Skin epidermis (tissue), 12 donors: Measurements from ENCODE around the gene RELCH.

ENCODE experiments used
- H3K27ac ChIP-seq, 21 experiments: fragments of 200-600 bp; sonication (generic) in 11 of 21; one replicate each; pipeline ENCODE4 v1.5.0; 2020; ENCODE audit warnings: mild to moderate bottlenecking in 3 of 21, inconsistent platforms in 2 of 21, moderate library complexity in 2 of 21
- H3K4me3 ChIP-seq, 7 experiments: fragments of 200-600 bp; sonication (generic) in 2 of 7; one replicate each; pipeline ENCODE4 v1.5.0; 2020; ENCODE audit warnings: inconsistent platforms in 2 of 7, mild to moderate bottlenecking in 2 of 7, moderate library complexity in 1 of 7

RELCH gene

DNA sequence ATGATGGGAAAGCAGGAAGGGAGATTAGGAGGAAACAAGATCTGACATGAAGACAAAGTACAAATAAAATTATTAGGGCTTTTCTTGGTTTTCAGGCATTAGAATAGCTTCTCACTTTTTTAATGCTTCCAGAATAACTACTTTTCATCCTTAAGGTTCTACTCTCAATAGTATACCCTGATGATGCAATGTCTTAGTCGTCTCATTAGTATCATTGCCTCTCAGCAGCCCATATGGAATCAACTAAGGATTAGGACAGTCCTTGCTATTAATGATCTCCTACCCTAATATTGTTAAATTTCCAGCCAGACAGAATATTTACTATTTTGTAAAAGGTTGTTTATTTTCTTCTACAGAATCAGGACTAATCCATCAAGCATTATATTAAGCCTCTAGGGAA lies 55.9 kb downstream of the RELCH start:
- H3K27ac ChIP-seq, result no peak overlapping the region
- no peak overlapping the region for H3K4me3 ChIP-seq

DNA sequence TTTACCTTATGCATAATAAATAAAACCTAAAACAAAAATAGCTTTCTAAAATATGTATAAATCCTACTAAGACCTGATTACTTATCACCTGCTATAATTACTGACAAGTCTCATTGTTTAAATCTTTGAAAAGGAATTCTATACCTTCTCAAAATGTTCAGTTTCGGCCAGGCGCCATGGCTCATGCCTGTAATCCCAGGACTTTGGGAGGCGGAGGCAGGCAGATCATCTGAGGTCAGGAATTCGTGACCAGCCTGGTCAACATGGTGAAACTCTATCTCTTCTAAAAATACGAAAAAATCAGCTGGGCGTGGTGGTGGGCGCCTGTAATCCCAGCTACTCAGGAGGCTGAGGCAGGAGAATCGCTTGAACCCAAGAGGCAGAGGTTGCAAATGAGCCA lies 58.1 kb downstream of the RELCH start:
- no peak overlapping the region for H3K4me3 ChIP-seq
- H3K27ac ChIP-seq, result no peak overlapping the region

DNA sequence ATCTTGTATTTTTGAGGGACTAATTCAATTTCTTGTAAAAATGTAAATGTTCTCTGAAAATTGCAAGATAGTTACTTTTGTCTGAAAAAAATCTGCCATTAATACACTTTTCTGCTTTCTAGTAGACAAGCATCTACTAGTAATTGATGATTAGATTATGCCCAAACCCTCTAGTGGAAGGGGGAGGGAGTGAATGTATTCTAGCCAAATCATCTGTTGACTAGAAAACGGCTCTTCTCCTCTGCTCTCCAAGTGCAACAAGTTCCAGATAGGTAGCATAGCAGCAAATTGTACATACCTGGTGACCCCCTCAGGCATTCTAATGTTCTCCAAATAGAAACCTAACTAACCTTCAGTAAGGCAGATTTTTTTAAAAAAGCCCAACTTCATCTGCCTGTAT lies 58.6 kb downstream of the RELCH start:
- H3K4me3 ChIP-seq, result no peak overlapping the region
- no peak overlapping the region for H3K27ac ChIP-seq

DNA sequence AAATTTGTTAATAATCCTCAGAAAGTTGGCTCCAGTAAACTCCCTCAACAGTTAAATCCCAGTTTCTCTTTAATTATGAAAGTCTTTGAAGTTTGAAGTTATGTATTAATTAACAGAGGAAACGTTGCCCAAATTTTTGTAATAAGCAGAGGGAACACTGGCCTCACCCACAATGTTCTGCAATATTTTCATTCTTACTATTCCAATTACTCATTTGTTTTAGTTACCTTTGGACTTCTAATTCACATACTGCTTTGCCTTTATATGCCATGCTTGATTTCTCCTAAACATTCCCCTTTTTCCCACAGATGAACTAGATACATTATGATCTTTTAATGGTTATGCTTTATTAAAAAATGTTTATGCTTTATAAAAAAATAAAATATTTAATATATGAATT lies 61.3 kb downstream of the RELCH start:
- no peak overlapping the region for H3K4me3 ChIP-seq
- H3K27ac ChIP-seq, result no peak overlapping the region

DNA sequence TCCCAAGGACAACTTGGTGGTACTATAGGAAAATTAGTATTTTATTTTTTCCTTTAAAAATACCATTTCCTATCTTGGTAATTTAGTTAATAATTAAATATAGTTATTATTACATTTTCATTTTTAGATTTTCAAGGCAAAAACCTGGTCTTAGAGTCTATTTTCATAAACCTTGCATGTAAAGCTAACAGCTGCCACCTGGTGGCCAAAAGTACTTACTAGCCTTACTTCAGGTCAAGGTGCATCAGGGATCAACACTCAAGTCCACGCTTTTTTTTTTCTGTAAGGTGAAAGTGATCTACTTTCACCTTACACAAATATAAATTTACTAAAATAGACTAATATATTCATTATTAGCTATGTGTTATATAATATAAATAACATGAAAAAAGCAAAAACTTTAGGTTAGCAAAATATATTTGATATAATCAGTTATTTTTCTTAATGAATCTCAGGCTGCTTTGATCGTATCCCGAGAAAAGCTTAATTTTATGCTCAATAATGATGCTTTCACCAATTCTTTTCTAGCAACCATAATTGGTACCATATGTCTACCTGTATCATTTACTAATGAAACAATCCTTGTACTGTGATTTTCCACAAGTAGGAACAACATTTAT lies 62.5 kb downstream of the RELCH start:
- Histone ChIP-seq H3K27ac (no peak overlapping the region), H3K4me3 (no peak overlapping the region)

DNA sequence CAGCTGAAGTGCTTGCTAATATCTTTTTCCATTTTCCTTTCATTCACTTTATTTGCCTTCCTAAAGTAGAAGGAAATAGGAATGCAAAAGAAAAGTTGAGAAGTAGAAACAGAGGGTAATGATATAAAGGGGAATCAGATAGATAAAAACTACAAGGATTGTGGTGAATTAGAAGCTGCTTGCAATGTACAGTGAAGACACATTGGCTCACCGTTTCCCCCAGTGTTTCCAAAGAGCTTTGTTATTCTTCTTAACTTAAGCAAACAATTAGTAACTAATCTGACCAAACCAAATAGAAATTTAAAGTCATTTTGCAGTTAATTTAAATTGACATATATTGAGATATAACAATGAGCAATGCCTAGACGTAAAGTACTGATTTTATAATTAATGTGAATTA lies 63.4 kb downstream of the RELCH start:
- no peak overlapping the region for H3K27ac ChIP-seq
- H3K4me3 ChIP-seq, result no peak overlapping the region

DNA sequence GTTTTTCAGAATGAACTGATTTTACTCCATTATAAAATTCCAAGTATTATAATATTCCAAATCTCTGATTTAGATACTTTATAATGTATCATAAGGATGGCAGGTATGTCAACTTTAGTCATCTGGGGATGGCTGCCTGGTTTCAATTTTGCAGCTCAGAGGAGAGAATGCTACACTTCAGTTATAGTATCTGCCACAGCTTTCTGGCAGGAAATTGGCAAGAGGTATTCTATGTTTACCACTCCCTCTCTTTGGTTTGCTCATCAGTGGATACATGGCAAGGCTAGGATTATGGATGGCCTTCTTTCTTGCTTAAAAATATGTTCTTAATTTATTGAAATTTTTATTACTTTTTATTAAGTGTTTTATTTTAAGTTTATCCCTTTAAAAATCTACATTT lies 71.0 kb downstream of the RELCH start:
- Histone ChIP-seq H3K27ac (peak overlapping the region in 1 of 21 experiments; percentile 17), H3K4me3 (no peak overlapping the region)

DNA sequence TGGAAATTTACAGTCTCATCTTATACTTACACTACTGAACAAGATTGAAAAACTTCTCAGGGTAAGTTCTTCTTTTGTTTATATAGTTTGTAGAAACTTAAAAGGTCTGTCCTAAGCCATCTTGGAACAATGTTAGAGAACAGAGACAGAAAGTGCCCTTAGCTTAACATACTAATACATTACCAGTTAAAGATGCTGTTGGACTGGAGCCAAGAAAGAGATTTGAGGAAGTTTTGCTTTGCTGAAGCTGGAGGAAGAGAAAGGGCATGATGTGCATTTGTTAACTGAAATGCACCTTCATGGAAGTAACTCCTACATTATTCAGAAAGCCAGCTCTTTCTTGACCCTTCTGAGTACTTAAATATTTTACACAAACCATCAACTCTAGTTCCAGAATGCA lies 71.6 kb downstream of the RELCH start:
- H3K4me3 ChIP-seq, result no peak overlapping the region
- H3K27ac ChIP-seq, result no peak overlapping the region

DNA sequence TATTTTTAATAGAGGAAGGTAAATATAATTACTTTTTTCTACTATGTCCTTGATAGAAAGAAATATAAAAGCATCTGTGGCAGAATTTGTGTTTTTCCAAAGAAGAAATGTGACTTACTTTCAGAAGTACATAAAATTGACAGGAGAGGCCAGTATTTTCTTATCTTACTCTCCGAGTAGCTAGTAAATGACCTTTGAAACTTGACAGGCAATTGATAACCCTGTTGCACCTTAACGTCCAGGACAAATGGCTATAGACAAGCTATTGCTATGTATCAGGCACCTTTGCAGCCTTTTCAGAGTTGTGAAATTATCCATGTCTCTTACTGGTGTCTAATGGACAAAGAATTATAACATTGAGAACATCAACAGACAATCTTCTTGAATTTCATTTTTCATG lies 75.0 kb downstream of the RELCH start:
- Histone ChIP-seq H3K4me3 (no peak overlapping the region), H3K27ac (no peak overlapping the region)

DNA sequence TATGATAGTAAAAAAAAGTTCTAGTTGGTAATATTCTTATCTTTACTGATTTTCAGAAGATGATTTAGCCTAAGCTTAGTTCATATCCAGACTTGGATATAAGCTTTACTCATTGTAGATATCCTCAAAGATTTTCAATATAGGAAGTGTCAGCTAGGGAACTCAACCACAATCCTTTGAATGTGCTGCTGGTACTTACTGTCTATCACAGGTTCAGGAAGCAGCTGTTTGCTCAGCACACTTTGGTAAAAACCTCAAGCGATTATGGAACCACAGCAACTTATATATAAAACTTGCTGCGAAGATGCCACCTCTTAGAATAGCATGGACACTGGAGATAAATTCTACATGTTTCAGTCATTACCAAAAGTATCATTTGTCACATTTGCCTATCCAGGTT lies 77.9 kb downstream of the RELCH start:
- Histone ChIP-seq H3K4me3 (no peak overlapping the region), H3K27ac (no peak overlapping the region)

DNA sequence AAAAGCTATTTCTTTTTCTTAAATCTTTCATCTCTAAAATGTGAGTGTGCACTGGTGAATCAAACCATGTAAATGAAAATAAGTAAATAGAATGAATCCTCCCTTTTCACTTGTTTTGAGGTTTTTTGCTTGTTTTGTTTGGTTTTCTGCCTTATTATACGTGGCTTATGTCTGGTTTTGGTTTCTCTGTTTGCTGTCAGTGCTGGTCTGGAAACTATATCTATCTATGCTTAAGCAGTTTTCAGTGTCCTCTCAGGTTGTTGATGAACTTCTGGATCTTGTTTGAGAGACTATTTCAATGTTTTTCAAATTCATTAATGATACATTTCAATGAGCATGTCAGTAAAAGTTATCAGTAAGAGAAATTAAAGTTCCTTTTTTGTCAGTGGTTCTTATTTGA lies 90.0 kb downstream of the RELCH start:
- Histone ChIP-seq H3K4me3 (no peak overlapping the region), H3K27ac (no peak overlapping the region)

DNA sequence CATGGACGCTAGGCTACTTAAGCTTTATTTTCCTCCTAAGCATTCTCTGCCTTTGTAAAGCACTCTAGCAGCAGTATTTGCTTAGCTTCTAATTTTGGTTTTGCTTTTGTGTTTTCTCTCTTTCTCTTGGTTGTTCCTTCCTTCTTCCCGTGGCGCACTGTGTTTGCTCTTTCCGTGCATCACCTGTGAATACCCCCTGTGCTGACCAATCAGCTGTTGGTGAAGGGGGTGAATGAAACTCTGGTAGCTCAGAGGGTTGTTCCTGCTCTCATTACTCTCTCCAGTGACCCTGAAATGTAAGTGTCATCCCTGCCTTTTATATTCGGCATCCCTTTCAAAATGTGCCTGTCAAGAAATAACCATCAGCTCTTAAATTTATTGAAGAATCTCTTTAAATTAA lies 92.5 kb downstream of the RELCH start:
- no peak overlapping the region for H3K27ac ChIP-seq
- H3K4me3 ChIP-seq, result no peak overlapping the region

DNA sequence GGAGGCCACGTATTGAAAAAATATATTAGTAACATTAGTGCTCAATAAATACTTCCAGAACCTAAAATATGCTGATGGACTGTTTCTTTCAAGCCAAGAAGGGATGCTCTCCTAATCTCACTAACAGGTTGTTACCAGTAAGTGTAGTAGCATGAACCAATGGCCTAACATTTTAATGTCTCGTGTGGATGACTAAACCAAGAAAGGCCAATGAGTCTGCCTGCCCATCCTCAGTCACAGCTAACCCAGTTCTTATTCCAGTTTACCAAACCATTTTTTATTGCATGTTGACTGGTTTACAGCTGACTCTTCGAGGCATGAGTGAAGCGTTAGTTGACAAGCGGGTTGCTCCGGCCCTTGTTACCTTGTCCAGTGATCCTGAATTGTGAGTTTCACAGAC lies 93.0 kb downstream of the RELCH start:
- Histone ChIP-seq H3K27ac (no peak overlapping the region), H3K4me3 (no peak overlapping the region)

DNA sequence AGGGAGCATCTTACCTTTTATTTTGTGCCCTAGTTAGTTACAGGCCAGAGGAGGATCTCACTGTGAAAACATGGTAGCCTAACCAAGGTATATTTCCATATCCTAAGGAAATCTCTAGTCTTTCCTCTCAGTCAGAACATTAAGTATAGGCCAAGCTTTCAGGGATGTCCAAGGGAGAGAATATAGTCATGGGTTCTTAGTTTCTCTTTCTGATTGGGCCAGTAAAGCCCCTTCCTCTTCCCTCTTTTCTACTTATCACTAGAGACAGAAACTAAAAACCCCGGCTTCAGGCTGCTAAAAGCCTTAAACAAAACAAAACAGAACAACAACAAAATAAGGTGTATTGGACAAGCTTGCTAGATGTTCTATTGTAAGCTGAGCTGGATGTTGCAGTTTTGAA lies 93.7 kb downstream of the RELCH start:
- H3K4me3 ChIP-seq, result no peak overlapping the region

DNA sequence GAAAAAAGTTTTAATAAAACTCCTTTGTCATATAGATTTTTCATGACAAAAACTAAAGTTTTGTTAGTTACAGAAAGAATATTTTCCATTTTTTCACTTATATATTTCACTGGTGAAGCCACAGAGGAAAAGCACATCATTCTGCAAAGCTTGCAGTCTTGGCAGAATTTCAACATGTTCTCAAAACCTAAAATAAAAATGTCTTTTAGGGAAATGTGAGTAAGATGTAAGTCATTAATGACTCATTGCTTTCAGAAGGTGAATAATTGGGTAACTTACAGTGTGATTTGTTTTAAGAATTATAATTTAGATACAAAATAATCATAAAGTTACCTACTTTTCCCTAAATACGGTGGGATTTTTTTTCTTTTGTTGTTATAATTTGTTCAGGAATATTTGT lies 94.6 kb downstream of the RELCH start:
- Histone ChIP-seq H3K27ac (peak overlapping the region in 5 of 21 experiments; percentile 11 to 63 (median 45)), H3K4me3 (no peak overlapping the region)

More for the DNA sequence above, 93.7 kb downstream of the RELCH start:
- H3K27ac ChIP-seq, result peak overlapping the region in 5 of 21 experiments; percentile 8 to 63 (median 36)

DNA sequence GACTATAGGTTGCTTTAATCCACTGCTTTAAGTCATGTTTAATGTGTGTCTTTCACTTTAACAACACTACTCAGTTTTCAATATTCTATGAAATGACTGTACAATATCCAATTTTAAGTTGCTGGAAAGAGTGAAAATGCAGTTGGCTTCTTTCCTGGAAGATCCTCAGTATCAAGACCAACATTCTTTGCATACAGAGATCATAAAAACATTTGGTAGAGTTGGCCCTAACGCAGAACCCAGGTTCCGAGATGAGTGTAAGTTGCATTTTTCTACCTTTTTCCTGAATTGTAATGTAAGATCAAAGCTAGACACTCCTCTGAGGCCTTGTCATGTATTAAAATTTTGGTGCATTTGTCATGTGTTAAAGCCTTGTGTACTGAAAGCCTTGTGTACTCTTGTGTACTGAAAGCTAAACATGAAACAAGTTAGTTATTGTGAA lies 95.2 kb downstream of the RELCH start:
- Histone ChIP-seq H3K27ac (peak overlapping the region in 6 of 21 experiments; percentile 11 to 63 (median 32)), H3K4me3 (no peak overlapping the region)

DNA sequence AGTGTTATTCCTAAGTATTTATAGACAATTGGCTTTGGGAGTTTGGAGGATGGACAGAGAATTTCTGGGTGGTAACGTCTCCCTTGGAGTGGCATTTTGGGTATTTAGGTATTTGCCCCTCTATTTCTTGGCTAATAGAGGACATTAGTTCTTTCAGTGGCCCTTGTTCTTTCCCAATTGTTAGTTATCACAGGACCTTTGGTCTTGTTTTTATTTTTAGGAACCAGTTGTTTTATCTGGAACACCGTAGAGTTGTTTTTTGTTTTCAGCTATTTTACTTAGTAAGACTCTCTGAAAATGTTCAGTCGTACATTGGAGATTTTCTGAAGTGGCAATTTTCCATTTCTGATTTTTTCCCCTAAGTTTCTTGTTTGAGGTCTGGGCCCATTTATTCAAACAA lies 97.6 kb downstream of the RELCH start:
- Histone ChIP-seq H3K4me3 (no peak overlapping the region), H3K27ac (no peak overlapping the region)

DNA sequence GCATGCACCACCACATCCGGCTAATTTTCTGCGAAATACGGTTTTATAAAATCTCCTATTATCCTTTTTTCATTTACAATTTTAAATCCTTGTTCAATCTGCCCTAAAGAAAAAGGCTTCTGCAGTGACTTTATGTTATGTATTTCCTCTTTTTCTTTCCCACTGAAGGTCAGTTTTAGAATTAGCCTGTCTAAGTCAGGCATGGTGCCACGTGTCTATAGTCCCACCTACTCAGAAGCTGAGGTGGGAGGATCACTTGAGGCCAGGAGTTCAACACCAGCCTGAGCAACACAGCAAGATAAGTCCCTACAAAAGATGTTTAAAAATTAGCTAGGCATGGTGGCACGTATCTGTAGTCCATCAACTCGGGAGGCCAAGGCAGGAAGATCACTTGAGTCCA lies 98.2 kb downstream of the RELCH start:
- no peak overlapping the region for H3K4me3 ChIP-seq
- no peak overlapping the region for H3K27ac ChIP-seq

DNA sequence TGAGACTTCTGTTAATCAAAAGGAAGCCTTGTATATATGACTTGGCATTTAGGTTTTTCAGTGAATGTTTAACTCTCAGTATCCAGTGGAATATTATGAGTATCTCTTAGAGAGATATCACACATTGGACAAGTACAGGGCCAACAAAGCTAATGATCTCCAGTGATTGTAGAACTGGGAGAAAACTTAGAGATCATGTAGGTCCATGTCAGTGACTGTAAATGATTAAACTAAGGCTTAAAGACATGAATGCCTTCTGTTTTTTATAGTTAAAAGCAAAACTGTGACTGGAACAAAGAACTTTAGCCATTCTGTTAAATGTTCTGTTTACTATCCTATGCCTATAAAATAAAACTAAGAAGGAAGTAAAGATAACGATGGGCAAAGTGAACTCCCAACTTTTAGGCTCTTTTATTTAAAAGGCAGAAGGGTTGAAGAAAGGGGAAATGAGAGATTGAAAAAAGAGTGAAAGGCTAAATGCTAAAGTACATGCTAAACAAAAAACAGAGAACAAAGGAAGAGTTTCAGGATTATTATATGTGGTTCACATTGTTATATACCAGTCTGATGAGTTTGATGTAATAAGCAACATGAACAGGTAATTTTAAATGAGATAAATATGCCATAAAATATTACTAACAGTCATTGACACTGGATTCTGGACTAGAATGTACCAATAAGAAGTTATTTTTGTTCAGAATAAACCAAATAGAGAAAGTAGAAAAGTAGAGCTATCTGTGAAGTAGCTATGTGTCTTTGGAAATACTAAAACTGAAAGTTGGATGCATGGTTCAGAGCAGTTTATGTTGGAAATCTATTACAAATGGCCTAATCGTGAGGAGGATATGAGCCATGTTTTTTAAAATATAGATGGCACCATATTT lies 101.0 kb downstream of the RELCH start:
- Histone ChIP-seq H3K27ac (peak overlapping the region in 3 of 21 experiments; percentile 5 to 38 (median 15)), H3K4me3 (no peak overlapping the region)

DNA sequence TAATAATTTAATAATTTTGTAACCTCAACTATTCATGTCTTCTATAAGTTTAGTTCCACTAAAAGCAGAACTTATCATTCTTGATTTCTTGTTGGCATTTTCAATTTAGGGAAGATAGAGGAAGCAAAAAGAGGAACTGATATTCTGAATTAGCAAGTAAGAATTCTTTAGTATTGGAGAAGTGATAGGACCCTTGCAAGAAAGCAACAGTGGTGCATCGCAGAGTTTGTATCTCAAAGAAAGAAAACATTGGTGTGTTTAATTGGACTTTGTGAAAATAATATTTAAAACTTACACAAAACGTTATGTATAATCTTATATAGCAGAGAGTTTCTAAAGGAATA lies 101.6 kb downstream of the RELCH start:
- Histone ChIP-seq H3K27ac (peak overlapping the region in 1 of 21 experiments; percentile 17), H3K4me3 (no peak overlapping the region)

DNA sequence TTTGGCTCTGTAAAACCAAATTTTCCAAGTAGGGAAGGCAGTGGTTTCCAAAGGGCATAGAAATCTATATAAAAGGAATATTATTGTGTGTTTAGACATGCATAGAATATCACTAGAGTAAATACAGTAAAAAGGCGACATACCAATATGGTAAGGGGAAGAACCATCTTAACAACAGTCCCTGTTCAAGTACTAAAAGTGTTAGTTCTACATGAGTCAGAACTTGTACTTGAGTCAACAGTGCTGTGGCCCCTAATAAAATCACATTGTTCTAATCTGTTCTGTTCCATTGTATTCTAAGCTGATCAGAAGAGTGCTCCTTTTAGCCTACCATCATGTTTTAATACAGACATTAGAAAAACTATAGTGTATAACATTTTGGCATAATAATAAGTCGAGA lies 102.0 kb downstream of the RELCH start:
- Histone ChIP-seq H3K27ac (peak overlapping the region in 1 of 21 experiments; percentile 17), H3K4me3 (no peak overlapping the region)
